Neural progenitor cell (in vitro differentiated cells): ENCODE results near the gene SUGCT. TPM values are rescaled to one million over a fixed set of nuclear protein-coding genes. Genes with fewer than 3 reads are reported as not detected.

Experiments
- DNase-seq: peaks from one replicate; pipeline ENCODE4 v3.0.0-alpha.2; 2016; ENCODE audit warnings: low spot score
- H2AFZ ChIP-seq: fragments of 200-600 bp; sonication (generic); replicated peaks from 2 replicates; pipeline ENCODE4 v1.6.1; 2016; ENCODE audit warnings: antibody characterized with exemption
- H3F3A ChIP-seq: fragments of 200-600 bp; sonication (generic); 2 replicates; pipeline ENCODE4 v1.6.1; 2016; ENCODE audit warnings: antibody characterized with exemption, low read depth
- H3K27ac ChIP-seq: fragments of 200-600 bp; sonication (generic); 2 replicates; pipeline ENCODE4 v1.5.1; 2016; ENCODE audit warnings: mild to moderate bottlenecking
- H3K27me3 ChIP-seq: fragments of 200-600 bp; sonication (generic); 2 replicates; pipeline ENCODE4 v1.6.1; 2016; ENCODE audit warnings: mild to moderate bottlenecking, moderate library complexity
- H3K36me3 ChIP-seq: fragments of 200-600 bp; sonication (generic); 2 replicates; pipeline ENCODE4 v1.5.1; 2016
- H3K4me1 ChIP-seq: fragments of 200-600 bp; sonication (generic); 2 replicates; pipeline ENCODE4 v1.6.1; 2016; ENCODE audit warnings: mixed run types
- H3K4me2 ChIP-seq: fragments of 200-600 bp; sonication (generic); 2 replicates; pipeline ENCODE4 v1.6.1; 2016
- H3K4me3 ChIP-seq: fragments of 200-600 bp; sonication (generic); 2 replicates; pipeline ENCODE4 v1.5.1; 2016
- H3K79me2 ChIP-seq: fragments of 200-600 bp; sonication (generic); 2 replicates; pipeline ENCODE4 v1.6.1; 2016; ENCODE audit warnings: low read depth
- H3K9ac ChIP-seq: fragments of 200-600 bp; sonication (generic); 2 replicates; pipeline ENCODE4 v1.6.1; 2016
- H3K9me3 ChIP-seq: fragments of 200-600 bp; sonication (generic); 2 replicates; pipeline ENCODE4 v1.5.1; 2016; ENCODE audit warnings: low read depth
- H4K20me1 ChIP-seq: fragments of 200-600 bp; sonication (generic); 2 replicates; pipeline ENCODE4 v1.6.1; 2016; ENCODE audit warnings: low read depth
- H3K27ac Mint-ChIP-seq: 3 replicates; pipeline ENCODE4 v1.8.0; 2021; ENCODE audit warnings: mixed read lengths
- H3K27me3 Mint-ChIP-seq: 2 replicates; pipeline ENCODE4 v1.8.0; 2022; ENCODE audit warnings: low read depth, mild to moderate bottlenecking, inconsistent platforms, moderate library complexity, mixed read lengths; ENCODE audit not compliant: insufficient read depth
- H3K36me3 Mint-ChIP-seq: 3 replicates; pipeline ENCODE4 v1.8.0; 2021; ENCODE audit warnings: mixed read lengths
- H3K4me1 Mint-ChIP-seq: 3 replicates; pipeline ENCODE4 v1.8.0; 2021; ENCODE audit warnings: mixed read lengths
- H3K4me3 Mint-ChIP-seq: 3 replicates; pipeline ENCODE4 v1.8.0; 2021; ENCODE audit warnings: mild to moderate bottlenecking, moderate library complexity, mixed read lengths
- H3K9me3 Mint-ChIP-seq: 3 replicates; pipeline ENCODE4 v1.8.0; 2020; ENCODE audit warnings: mixed read lengths
- EZH2 ChIP-seq: fragments of 200-600 bp; sonication (generic); IDR thresholded peaks from 2 replicates; pipeline ENCODE4 v1.6.1; 2017; ENCODE audit warnings: antibody characterized with exemption, mild to moderate bottlenecking, moderate library complexity
- EZH2phosphoT487 ChIP-seq: fragments of 200-600 bp; sonication (generic); IDR thresholded peaks from 2 replicates; pipeline ENCODE4 v1.6.1; 2017; ENCODE audit warnings: antibody characterized with exemption
- total RNA-seq: library from RNA; depleted of rRNA; stranded (reverse); fragments of >200 nt; gene quantifications from 2 replicates; pipeline ENCODE4 v1.2.3, GENCODE V29; 2015; ENCODE audit warnings: low replicate concordance
- TF ChIP-seq, protein P1 (sequence below): fragments of 200-600 bp; sonication (generic); IDR thresholded peaks from 2 replicates; pipeline ENCODE4 v1.5.1; 2017; ENCODE audit warnings: antibody characterized with exemption, mild to moderate bottlenecking

SUGCT gene
- total RNA-seq, 1 donor from 2014 or later = 10.1 TPM

DNA sequence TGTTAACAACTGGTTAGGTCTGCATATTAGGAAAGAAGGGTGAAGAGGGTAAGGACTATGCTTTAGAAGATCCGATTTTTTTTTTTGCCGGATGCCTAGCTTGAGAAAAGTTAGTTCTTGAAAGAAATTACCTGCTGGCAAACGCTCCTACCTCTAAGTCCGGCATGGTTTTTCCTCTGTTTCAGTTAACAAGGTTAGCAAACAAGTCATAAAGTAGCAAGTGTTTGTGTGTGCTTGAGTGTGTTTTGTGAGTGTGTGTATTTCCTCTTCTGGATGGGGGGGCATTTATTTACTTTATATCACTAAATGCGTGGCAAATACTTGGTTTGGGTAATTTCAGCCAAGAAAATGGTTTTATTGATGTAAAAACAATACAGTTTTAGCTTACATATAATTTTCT is 195.6 kb downstream of the SUGCT start:
- H3K4me1 Mint-ChIP-seq = no peaks in the 10 kb centered on the region
- H3K4me3 Mint-ChIP-seq = no peak overlapping the region
- H2AFZ ChIP-seq = no peak overlapping the region
- no peaks in the 10 kb centered on the region for H3K36me3 ChIP-seq
- no peaks in the 10 kb centered on the region for H3K79me2 ChIP-seq
- peaks cover 4% of the 10 kb centered on the region for H3K27me3 Mint-ChIP-seq
- TF ChIP-seq, protein P1, sequence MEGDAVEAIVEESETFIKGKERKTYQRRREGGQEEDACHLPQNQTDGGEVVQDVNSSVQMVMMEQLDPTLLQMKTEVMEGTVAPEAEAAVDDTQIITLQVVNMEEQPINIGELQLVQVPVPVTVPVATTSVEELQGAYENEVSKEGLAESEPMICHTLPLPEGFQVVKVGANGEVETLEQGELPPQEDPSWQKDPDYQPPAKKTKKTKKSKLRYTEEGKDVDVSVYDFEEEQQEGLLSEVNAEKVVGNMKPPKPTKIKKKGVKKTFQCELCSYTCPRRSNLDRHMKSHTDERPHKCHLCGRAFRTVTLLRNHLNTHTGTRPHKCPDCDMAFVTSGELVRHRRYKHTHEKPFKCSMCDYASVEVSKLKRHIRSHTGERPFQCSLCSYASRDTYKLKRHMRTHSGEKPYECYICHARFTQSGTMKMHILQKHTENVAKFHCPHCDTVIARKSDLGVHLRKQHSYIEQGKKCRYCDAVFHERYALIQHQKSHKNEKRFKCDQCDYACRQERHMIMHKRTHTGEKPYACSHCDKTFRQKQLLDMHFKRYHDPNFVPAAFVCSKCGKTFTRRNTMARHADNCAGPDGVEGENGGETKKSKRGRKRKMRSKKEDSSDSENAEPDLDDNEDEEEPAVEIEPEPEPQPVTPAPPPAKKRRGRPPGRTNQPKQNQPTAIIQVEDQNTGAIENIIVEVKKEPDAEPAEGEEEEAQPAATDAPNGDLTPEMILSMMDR = no peak
- no peak for TF ChIP-seq EZH2phosphoT487
- no peak for TF ChIP-seq EZH2
- H3K27ac Mint-ChIP-seq = no peak overlapping the region
- H3K27me3 ChIP-seq = no peaks in the 10 kb centered on the region
- no peaks in the 10 kb centered on the region for H3K36me3 Mint-ChIP-seq
- no peaks in the 10 kb centered on the region for H4K20me1 ChIP-seq
- H3K4me3 ChIP-seq = no peak overlapping the region
- H3K27ac ChIP-seq = no peak overlapping the region
- no peaks in the 10 kb centered on the region for H3K9me3 ChIP-seq
- H3F3A ChIP-seq = no peaks in the 10 kb centered on the region
- peaks cover 3% of the 10 kb centered on the region for H3K9me3 Mint-ChIP-seq
- no peak overlapping the region for H3K4me2 ChIP-seq
- DNase-seq = no peak
- no peak overlapping the region for H3K9ac ChIP-seq
- H3K4me1 ChIP-seq = no peaks in the 10 kb centered on the region

GRCh38 chr7:40331915-40332314 is 197.1 kb downstream of the SUGCT start:
- DNase-seq = no peak
- Histone ChIP-seq H4K20me1 (no peaks in the 10 kb centered on the region), H3K79me2 (no peaks in the 10 kb centered on the region), H2AFZ (no peak overlapping the region), H3K9ac (no peak overlapping the region), H3K27ac (no peak overlapping the region), H3K27me3 (no peaks in the 10 kb centered on the region), H3K4me1 (no peaks in the 10 kb centered on the region), H3K9me3 (no peaks in the 10 kb centered on the region), H3K4me2 (no peak overlapping the region), H3K4me3 (no peak overlapping the region), H3K36me3 (no peaks in the 10 kb centered on the region), H3F3A (no peaks in the 10 kb centered on the region)
- Mint-ChIP-seq H3K27ac (no peak overlapping the region), H3K36me3 (no peaks in the 10 kb centered on the region), H3K4me1 (no peaks in the 10 kb centered on the region), H3K27me3 (peaks cover 2% of the 10 kb centered on the region), H3K4me3 (no peak overlapping the region), H3K9me3 (peaks cover 5% of the 10 kb centered on the region)
- no peak for TF ChIP-seq EZH2
- TF ChIP-seq EZH2phosphoT487 = no peak
- TF ChIP-seq, protein P1 = no peak

DNA sequence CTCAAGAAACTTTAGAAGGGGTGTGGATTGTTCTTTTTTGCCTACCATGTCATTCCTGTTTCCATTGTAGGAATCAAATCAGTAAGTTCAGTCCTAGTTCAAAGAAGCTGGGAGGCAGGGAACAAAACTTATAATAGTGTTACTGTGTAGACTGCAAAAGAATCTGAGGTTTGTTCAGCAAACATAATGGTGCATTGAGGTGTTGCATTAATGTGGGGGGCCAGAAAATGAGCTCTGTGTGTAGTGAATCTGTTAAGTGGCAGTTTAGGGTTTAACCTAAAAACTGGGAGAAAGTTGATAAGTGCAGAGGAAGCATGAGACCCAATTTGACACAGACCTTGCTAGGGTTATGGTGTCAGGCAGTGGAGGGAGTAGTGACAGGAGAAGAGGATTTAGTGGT is 197.7 kb downstream of the SUGCT start:
- Histone ChIP-seq H3K9ac (no peak overlapping the region), H3K4me3 (no peak overlapping the region), H3K4me1 (no peaks in the 10 kb centered on the region), H4K20me1 (no peaks in the 10 kb centered on the region), H3K27me3 (no peaks in the 10 kb centered on the region), H3K27ac (no peak overlapping the region), H3K79me2 (no peaks in the 10 kb centered on the region), H3K4me2 (no peak overlapping the region), H2AFZ (no peak overlapping the region), H3K9me3 (no peaks in the 10 kb centered on the region), H3F3A (no peaks in the 10 kb centered on the region), H3K36me3 (no peaks in the 10 kb centered on the region)
- Mint-ChIP-seq H3K27me3 (peaks cover 2% of the 10 kb centered on the region), H3K9me3 (peaks cover 10% of the 10 kb centered on the region), H3K36me3 (no peaks in the 10 kb centered on the region), H3K4me1 (no peaks in the 10 kb centered on the region), H3K27ac (no peak overlapping the region), H3K4me3 (no peak overlapping the region)
- TF ChIP-seq, protein P1 = no peak
- no peak for TF ChIP-seq EZH2phosphoT487
- DNase-seq = no peak

DNA sequence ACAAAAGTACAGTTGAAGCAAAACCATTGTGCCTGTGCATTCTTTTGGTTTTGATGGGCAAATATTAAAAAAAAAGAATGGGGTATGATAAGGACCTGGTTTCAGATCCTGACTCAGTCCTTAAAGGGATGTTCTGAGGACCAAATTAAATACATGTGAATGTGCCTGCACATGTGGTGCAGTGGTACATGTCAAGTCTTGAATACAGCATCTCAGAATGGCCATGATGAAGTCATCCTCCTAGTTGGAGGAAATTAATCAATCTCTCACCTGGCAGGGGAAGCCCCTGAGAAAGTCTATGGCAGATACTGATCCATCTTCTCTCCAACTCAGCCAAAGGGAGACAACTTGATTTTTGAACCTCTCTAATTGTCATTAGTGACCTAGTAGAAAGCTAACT is 207.0 kb downstream of the SUGCT start:
- H2AFZ ChIP-seq = no peak overlapping the region
- Mint-ChIP-seq H3K27me3 (no peaks in the 10 kb centered on the region), H3K27ac (no peak overlapping the region), H3K4me3 (no peak overlapping the region), H3K4me1 (peaks cover 3% of the 10 kb centered on the region), H3K36me3 (no peaks in the 10 kb centered on the region), H3K9me3 (peaks cover 18% of the 10 kb centered on the region)
- H3K79me2 ChIP-seq = no peaks in the 10 kb centered on the region
- H3K36me3 ChIP-seq = no peaks in the 10 kb centered on the region
- H3K4me1 ChIP-seq = no peaks in the 10 kb centered on the region
- H3K4me3 ChIP-seq = no peak overlapping the region
- no peaks in the 10 kb centered on the region for H3K9me3 ChIP-seq
- H3K4me2 ChIP-seq = no peak overlapping the region
- no peak overlapping the region for H3K9ac ChIP-seq
- no peak overlapping the region for H3K27ac ChIP-seq
- TF ChIP-seq EZH2phosphoT487 (no peak), EZH2 (no peak)
- TF ChIP-seq, protein P1 = no peak
- H3K27me3 ChIP-seq = no peaks in the 10 kb centered on the region
- no peaks in the 10 kb centered on the region for H4K20me1 ChIP-seq
- DNase-seq = no peak
- H3F3A ChIP-seq = no peaks in the 10 kb centered on the region
